ENCODE data around the gene CDH23.
"Not testable (repeated sequence)": the region's sequence is repeated elsewhere in the genome, so short reads cannot be mapped to it uniquely, and the experiment has no call there.

Gene CDH23

GRCh38 chr10:71590781-71591350 is 194.1 kb downstream of the CDH23 start:
- FAIRE-seq = no peak
- no peak for DNase-seq (ENCODE audit: insufficient read length, low spot score)

GRCh38 chr10:71594934-71595571 is 198.3 kb downstream of the CDH23 start:
- DNase-seq (ENCODE audit: insufficient read length, low spot score) (no peak), FAIRE-seq (no peak)

- DNase-seq (ENCODE audit: insufficient read length, low spot score) = no peak
- FAIRE-seq = no peak
Measured at GRCh38 chr10:71595649-71596048, 198.9 kb downstream of the CDH23 start.

GRCh38 chr10:71596127-71596526 is 199.4 kb downstream of the CDH23 start:
- no peak for DNase-seq (ENCODE audit: insufficient read length, low spot score)
- FAIRE-seq = no peak

GRCh38 chr10:71596759-71597158 is 200.0 kb downstream of the CDH23 start:
- DNase-seq (ENCODE audit: insufficient read length, low spot score) = no peak
- FAIRE-seq = no peak

- DNase-seq (ENCODE audit: insufficient read length, low spot score) = no peak
- FAIRE-seq = no peak
Measured at GRCh38 chr10:71597821-71598498, 201.2 kb downstream of the CDH23 start.

- DNase-seq (ENCODE audit: insufficient read length, low spot score) (no peak), FAIRE-seq (no peak)
Measured at GRCh38 chr10:71598621-71599055, 201.9 kb downstream of the CDH23 start.

GRCh38 chr10:71599518-71599917 is 202.8 kb downstream of the CDH23 start:
- no peak for FAIRE-seq
- DNase-seq (ENCODE audit: insufficient read length, low spot score) = no peak

- not testable (repeated sequence) for FAIRE-seq; DNase-seq (ENCODE audit: insufficient read length, low spot score)
Measured at GRCh38 chr10:71600242-71600641, 203.5 kb downstream of the CDH23 start.

- FAIRE-seq (no peak), DNase-seq (ENCODE audit: insufficient read length, low spot score) (no peak)
Measured at GRCh38 chr10:71600849-71601248, 204.1 kb downstream of the CDH23 start.

GRCh38 chr10:71601273-71601672 is 204.6 kb downstream of the CDH23 start:
- no peak for FAIRE-seq
- no peak for DNase-seq (ENCODE audit: insufficient read length, low spot score)

- no peak for DNase-seq (ENCODE audit: insufficient read length, low spot score)
- no peak for FAIRE-seq
Measured at GRCh38 chr10:71603150-71603549, 206.4 kb downstream of the CDH23 start.

GRCh38 chr10:71603754-71604153 is 207.0 kb downstream of the CDH23 start:
- FAIRE-seq = no peak

GRCh38 chr10:71604324-71605018 is 207.8 kb downstream of the CDH23 start:
- no peak for DNase-seq (ENCODE audit: insufficient read length, low spot score)
- FAIRE-seq = no peak

More at GRCh38 chr10:71603754-71604153, 207.0 kb downstream of the CDH23 start:
- no peak for DNase-seq (ENCODE audit: insufficient read length, low spot score)

GRCh38 chr10:71605263-71605962 is 208.7 kb downstream of the CDH23 start:
- DNase-seq (ENCODE audit: insufficient read length, low spot score) (no peak), FAIRE-seq (no peak)

GRCh38 chr10:71606257-71607081 is 209.7 kb downstream of the CDH23 start:
- FAIRE-seq = no peak

GRCh38 chr10:71607082-71607443 is 210.3 kb downstream of the CDH23 start:
- FAIRE-seq (no peak), DNase-seq (ENCODE audit: insufficient read length, low spot score) (no peak)

More at GRCh38 chr10:71606257-71607081, 209.7 kb downstream of the CDH23 start:
- no peak for DNase-seq (ENCODE audit: insufficient read length, low spot score)

- FAIRE-seq = no peak
- peak; percentile 62 for DNase-seq (ENCODE audit: insufficient read length, low spot score)
Measured at GRCh38 chr10:71608819-71609768, 212.4 kb downstream of the CDH23 start.

GRCh38 chr10:71610651-71611050 is 213.9 kb downstream of the CDH23 start:
- no peak for FAIRE-seq
- DNase-seq (ENCODE audit: insufficient read length, low spot score) = no peak
